ENCODE data around the gene LTA. TPM values are rescaled to one million over a fixed set of nuclear protein-coding genes. Genes with fewer than 3 reads are reported as not detected.

The LTA gene
- total RNA-seq, 1 donor from 2014 or later: not detected

DNA sequence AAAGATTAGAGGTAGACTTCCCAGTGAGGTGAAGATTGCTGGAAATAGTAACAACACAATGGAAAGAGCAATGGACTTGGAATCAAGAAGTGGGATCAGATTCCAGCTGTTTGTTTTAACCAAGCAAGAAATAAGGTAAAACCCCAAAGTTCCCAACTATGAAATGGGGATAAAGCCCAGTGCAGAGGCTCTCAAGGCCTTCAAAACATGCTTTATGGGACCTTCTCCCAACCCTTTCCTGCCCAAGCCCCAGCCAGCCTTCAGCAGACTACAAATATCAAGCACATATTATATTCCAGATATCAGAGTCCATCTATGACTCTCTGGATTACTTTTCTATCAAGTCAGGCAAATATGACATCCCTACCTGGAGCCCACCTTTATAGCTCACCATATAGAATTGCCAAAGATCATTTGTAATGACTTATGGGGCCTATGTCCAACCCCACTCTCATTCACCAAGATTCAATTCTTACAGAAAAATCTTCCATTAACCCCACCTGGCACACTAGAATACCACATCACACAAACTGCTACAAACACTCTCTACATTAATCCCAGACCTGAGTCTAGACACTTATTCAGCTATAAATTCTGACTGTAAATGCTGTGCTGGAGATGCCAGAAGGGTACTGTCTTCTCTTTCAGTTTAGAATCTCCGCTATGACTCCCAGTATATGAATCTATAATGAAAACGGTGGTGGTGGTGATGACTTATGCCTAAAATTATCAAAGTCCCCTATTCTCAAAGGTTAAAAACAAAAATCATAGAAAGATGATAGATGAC is 36.4 kb upstream of the LTA start:
- H3K27ac Mint-ChIP-seq (ENCODE audit: unreplicated experiment): no peak overlapping the region
- DNase-seq (ENCODE audit: extremely low spot score, unreplicated experiment): no peak
- H3K4me1 Mint-ChIP-seq (ENCODE audit: unreplicated experiment): peaks cover 27% of the 10 kb centered on the region
- H3K36me3 Mint-ChIP-seq (ENCODE audit: unreplicated experiment): peaks cover 78% of the 10 kb centered on the region
- no peaks in the 10 kb centered on the region for H3K9me3 Mint-ChIP-seq (ENCODE audit: unreplicated experiment)
- no peaks in the 10 kb centered on the region for H3K27me3 Mint-ChIP-seq (ENCODE audit: unreplicated experiment)
- H3K4me3 Mint-ChIP-seq (ENCODE audit: unreplicated experiment): no peak overlapping the region
- TF ChIP-seq, protein P1, sequence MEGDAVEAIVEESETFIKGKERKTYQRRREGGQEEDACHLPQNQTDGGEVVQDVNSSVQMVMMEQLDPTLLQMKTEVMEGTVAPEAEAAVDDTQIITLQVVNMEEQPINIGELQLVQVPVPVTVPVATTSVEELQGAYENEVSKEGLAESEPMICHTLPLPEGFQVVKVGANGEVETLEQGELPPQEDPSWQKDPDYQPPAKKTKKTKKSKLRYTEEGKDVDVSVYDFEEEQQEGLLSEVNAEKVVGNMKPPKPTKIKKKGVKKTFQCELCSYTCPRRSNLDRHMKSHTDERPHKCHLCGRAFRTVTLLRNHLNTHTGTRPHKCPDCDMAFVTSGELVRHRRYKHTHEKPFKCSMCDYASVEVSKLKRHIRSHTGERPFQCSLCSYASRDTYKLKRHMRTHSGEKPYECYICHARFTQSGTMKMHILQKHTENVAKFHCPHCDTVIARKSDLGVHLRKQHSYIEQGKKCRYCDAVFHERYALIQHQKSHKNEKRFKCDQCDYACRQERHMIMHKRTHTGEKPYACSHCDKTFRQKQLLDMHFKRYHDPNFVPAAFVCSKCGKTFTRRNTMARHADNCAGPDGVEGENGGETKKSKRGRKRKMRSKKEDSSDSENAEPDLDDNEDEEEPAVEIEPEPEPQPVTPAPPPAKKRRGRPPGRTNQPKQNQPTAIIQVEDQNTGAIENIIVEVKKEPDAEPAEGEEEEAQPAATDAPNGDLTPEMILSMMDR (IDR thresholded peaks at IDR 0.05): no peak

DNA sequence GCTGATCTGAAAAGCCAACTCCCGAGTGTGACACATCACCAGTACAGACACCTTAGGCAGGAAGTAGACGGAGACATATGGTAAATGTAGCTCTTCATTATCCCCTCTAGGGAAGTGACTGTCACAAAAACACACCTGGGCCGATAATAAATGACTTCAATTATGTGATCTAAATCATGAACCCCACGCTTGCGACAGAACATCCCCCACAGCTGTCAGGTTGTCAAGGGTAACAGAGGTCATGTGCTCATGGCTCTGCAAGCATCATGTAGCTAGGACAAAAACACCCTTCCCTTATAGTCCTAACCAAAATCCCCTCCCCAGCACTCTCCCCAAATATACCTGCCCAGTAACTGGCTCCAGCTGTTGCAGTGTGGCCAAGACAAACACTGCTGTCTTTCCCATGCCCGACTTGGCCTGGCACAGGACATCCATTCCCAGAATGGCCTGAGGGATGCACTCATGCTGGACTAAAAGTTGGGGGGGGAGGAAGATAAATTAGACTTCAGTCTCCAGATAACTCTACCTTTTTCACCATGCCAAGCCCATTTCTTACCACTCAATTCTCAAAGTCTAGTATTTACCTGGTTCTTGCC is 33.2 kb upstream of the LTA start:
- Mint-ChIP-seq H3K27me3 (ENCODE audit: unreplicated experiment) (no peaks in the 10 kb centered on the region), H3K9me3 (ENCODE audit: unreplicated experiment) (no peaks in the 10 kb centered on the region), H3K4me3 (ENCODE audit: unreplicated experiment) (peak overlapping the region; percentile 96), H3K36me3 (ENCODE audit: unreplicated experiment) (peaks cover 56% of the 10 kb centered on the region), H3K4me1 (ENCODE audit: unreplicated experiment) (peaks cover 34% of the 10 kb centered on the region), H3K27ac (ENCODE audit: unreplicated experiment) (peak overlapping the region; percentile 9)
- TF ChIP-seq, protein P1 (IDR thresholded peaks at IDR 0.05): no peak
- DNase-seq (ENCODE audit: extremely low spot score, unreplicated experiment): no peak

DNA sequence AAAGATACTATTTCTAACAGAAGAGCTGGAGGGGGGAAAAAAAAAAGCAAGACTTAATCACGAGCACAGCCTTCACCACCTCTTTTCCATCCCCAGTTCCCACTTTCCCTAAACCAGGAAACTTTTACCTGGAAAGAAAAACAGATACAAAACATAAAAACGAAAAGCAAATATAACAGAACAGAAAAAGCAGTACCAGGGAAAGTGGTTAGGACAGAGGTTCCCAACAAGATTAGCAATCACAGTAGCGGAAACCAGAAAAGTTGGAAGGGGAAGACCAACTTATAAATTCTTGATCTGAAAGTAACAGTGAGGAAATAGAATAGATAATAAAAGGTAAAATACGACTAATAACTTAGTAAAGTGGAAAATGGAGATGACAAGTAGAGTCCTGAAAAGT is 31.4 kb upstream of the LTA start:
- H3K9me3 Mint-ChIP-seq (ENCODE audit: unreplicated experiment): no peaks in the 10 kb centered on the region
- H3K36me3 Mint-ChIP-seq (ENCODE audit: unreplicated experiment): peaks cover 39% of the 10 kb centered on the region
- H3K27ac Mint-ChIP-seq (ENCODE audit: unreplicated experiment): peak overlapping the region; percentile 99
- no peaks in the 10 kb centered on the region for H3K27me3 Mint-ChIP-seq (ENCODE audit: unreplicated experiment)
- no peak for DNase-seq (ENCODE audit: extremely low spot score, unreplicated experiment)
- TF ChIP-seq, protein P1 (IDR thresholded peaks at IDR 0.05): no peak
- peak overlapping the region; percentile 96 for H3K4me3 Mint-ChIP-seq (ENCODE audit: unreplicated experiment)
- peaks cover 38% of the 10 kb centered on the region for H3K4me1 Mint-ChIP-seq (ENCODE audit: unreplicated experiment)

- peaks cover 44% of the 10 kb centered on the region for H3K4me1 Mint-ChIP-seq (ENCODE audit: unreplicated experiment)
- no peaks in the 10 kb centered on the region for H3K27me3 Mint-ChIP-seq (ENCODE audit: unreplicated experiment)
- no peak for DNase-seq (ENCODE audit: extremely low spot score, unreplicated experiment)
- TF ChIP-seq, protein P1 (IDR thresholded peaks at IDR 0.05): no peak
- H3K36me3 Mint-ChIP-seq (ENCODE audit: unreplicated experiment): peaks cover 34% of the 10 kb centered on the region
- peak overlapping the region; percentile 96 for H3K4me3 Mint-ChIP-seq (ENCODE audit: unreplicated experiment)
- peak overlapping the region; percentile 99 for H3K27ac Mint-ChIP-seq (ENCODE audit: unreplicated experiment)
- H3K9me3 Mint-ChIP-seq (ENCODE audit: unreplicated experiment): no peaks in the 10 kb centered on the region
Measured at GRCh38 chr6:31541059-31541657, 30.9 kb upstream of the LTA start.
